GM23248 (cell line): ENCODE data around the gene TRAF3. TPM values are rescaled to one million over a fixed set of nuclear protein-coding genes. Genes with fewer than 3 reads are reported as not detected.

Experiments used
- DNase-seq: peaks from one replicate; pipeline ENCODE4 v3.0.0-alpha.2; 2015
- H2AFZ ChIP-seq: fragments of 200-600 bp; sonication (generic); 2 replicates; pipeline ENCODE4 v1.6.1; 2016; ENCODE audit warnings: antibody characterized with exemption
- H3F3A ChIP-seq: fragments of 200-600 bp; sonication (generic); 2 replicates; pipeline ENCODE4 v1.6.1; 2016; ENCODE audit warnings: mild to moderate bottlenecking, antibody characterized with exemption, mixed run types; ENCODE audit not compliant: insufficient read depth
- H3K27ac ChIP-seq: fragments of 200-600 bp; sonication (generic); 2 replicates; pipeline ENCODE4 v1.5.1; 2016; ENCODE audit warnings: mild to moderate bottlenecking
- H3K27me3 ChIP-seq: fragments of 200-600 bp; sonication (generic); replicated peaks from 2 replicates; pipeline ENCODE4 v1.6.1; 2016; ENCODE audit warnings: mild to moderate bottlenecking; ENCODE audit not compliant: insufficient read depth
- H3K36me3 ChIP-seq: fragments of 200-600 bp; sonication (generic); 2 replicates; pipeline ENCODE4 v1.6.1; 2016; ENCODE audit warnings: low read depth, mild to moderate bottlenecking
- H3K4me1 ChIP-seq: fragments of 200-600 bp; sonication (generic); 2 replicates; pipeline ENCODE4 v1.6.1; 2016; ENCODE audit warnings: mild to moderate bottlenecking; ENCODE audit not compliant: insufficient read depth
- H3K4me2 ChIP-seq: fragments of 200-600 bp; sonication (generic); one replicate; pipeline ENCODE4 v1.6.1; 2016; ENCODE audit warnings: mild to moderate bottlenecking; ENCODE audit not compliant: unreplicated experiment
- H3K4me3 ChIP-seq: fragments of 200-600 bp; sonication (generic); 2 replicates; pipeline ENCODE4 v1.5.1; 2016; ENCODE audit warnings: mild to moderate bottlenecking
- H3K79me2 ChIP-seq: fragments of 200-600 bp; sonication (generic); 2 replicates; pipeline ENCODE4 v1.6.1; 2016; ENCODE audit warnings: mild to moderate bottlenecking; ENCODE audit not compliant: insufficient read depth
- H3K9ac ChIP-seq: fragments of 200-600 bp; sonication (generic); 2 replicates; pipeline ENCODE4 v1.6.1; 2016; ENCODE audit warnings: mild to moderate bottlenecking
- H3K9me2 ChIP-seq: fragments of 200-600 bp; sonication (generic); 2 replicates; pipeline ENCODE4 v1.6.1; 2016; ENCODE audit warnings: mixed run types, mild to moderate bottlenecking, moderate library complexity; ENCODE audit not compliant: insufficient read depth
- H3K9me3 ChIP-seq: fragments of 200-600 bp; sonication (generic); one replicate; pipeline ENCODE4 v1.6.1; 2017; ENCODE audit warnings: low read depth
- H4K20me1 ChIP-seq: fragments of 200-600 bp; sonication (generic); 2 replicates; pipeline ENCODE4 v1.6.0; 2016; ENCODE audit not compliant: insufficient read depth
- EZH2 ChIP-seq: fragments of 200-600 bp; sonication (generic); IDR thresholded peaks from 2 replicates; pipeline ENCODE4 v1.6.1; 2018; ENCODE audit warnings: antibody characterized with exemption, mild to moderate bottlenecking; ENCODE audit not compliant: insufficient read depth, poor library complexity, severe bottlenecking
- EZH2phosphoT487 ChIP-seq: fragments of 200-600 bp; sonication (generic); IDR thresholded peaks from 2 replicates; pipeline ENCODE4 v1.6.1; 2018; ENCODE audit warnings: antibody characterized with exemption, moderate library complexity, mild to moderate bottlenecking, low read depth; ENCODE audit not compliant: insufficient read depth
- WGBS, 2 experiments: methylation state at CpG; one replicate each; pipeline ENCODE4 v1.1.6; 2015 to 2017; ENCODE audit warnings: low lambda C conversion rate in 2 of 2, low coverage in 1 of 2; ENCODE audit errors: missing lambda C conversion rate in 2 of 2; 5-methylcytosine and 5-hydroxymethylcytosine counted together
- in situ Hi-C: fragments of 300-500 bp; cut with MboI; formaldehyde crosslinking; loops from 2 replicates; pipeline ENCODE4 v1.15.0; 2020
- polyA plus RNA-seq: library from polyadenylated mRNA; unstranded; fragments of >200 nt; fragmentation: Nextera tagmentation; extraction: Ambion mirVana; gene quantifications from 2 replicates; pipeline ENCODE4 v1.2.1, GENCODE V29; 2016
- total RNA-seq: library from RNA; depleted of rRNA; stranded (reverse); fragments of >200 nt; shearing (Covaris generic); gene quantifications from 2 replicates; pipeline ENCODE4 v1.2.3, GENCODE V29; 2014

Gene TRAF3
- total and polyA plus RNA-seq, 2 experiments from 2014 or later: 7.9 to 17.9 TPM

GRCh38 chr14:102750376-102750775 lies 26.9 kb upstream of the TRAF3 start:
- TF ChIP-seq EZH2phosphoT487: no peak
- no peak for TF ChIP-seq EZH2
- DNase-seq: no peak
- no peaks in the 10 kb centered on the region for H3K9me3 ChIP-seq
- WGBS, 2 experiments: 92 to 95% methylated on average over 14 of the region's 14 CpGs
- in situ Hi-C loops: no loop called here
- H3K9me2 ChIP-seq: no peaks in the 10 kb centered on the region
- no peaks in the 10 kb centered on the region for H3K27me3 ChIP-seq
- no peak overlapping the region for H2AFZ ChIP-seq
- no peaks in the 10 kb centered on the region for H3K36me3 ChIP-seq
- H3K4me1 ChIP-seq: no peaks in the 10 kb centered on the region
- no peaks in the 10 kb centered on the region for H3K79me2 ChIP-seq
- H4K20me1 ChIP-seq: no peaks in the 10 kb centered on the region
- H3K27ac ChIP-seq: no peak overlapping the region
- no peak overlapping the region for H3K4me2 ChIP-seq
- H3K4me3 ChIP-seq: no peak overlapping the region
- no peaks in the 10 kb centered on the region for H3F3A ChIP-seq
- H3K9ac ChIP-seq: no peak overlapping the region

- H3K9me3 ChIP-seq: no peaks in the 10 kb centered on the region
- in situ Hi-C loops: no loop called here
- no peaks in the 10 kb centered on the region for H3K79me2 ChIP-seq
- no peaks in the 10 kb centered on the region for H4K20me1 ChIP-seq
- no peak overlapping the region for H3K27ac ChIP-seq
- no peak overlapping the region for H3K4me2 ChIP-seq
- H3K9ac ChIP-seq: no peak overlapping the region
- H3K4me3 ChIP-seq: no peak overlapping the region
- no peaks in the 10 kb centered on the region for H3K9me2 ChIP-seq
- no peaks in the 10 kb centered on the region for H3K27me3 ChIP-seq
- H3F3A ChIP-seq: no peaks in the 10 kb centered on the region
- 92 to 95% methylated on average over 16 of the region's 16 CpGs for WGBS, 2 experiments
- H3K36me3 ChIP-seq: no peaks in the 10 kb centered on the region
- H2AFZ ChIP-seq: no peak overlapping the region
- no peaks in the 10 kb centered on the region for H3K4me1 ChIP-seq
- no peak for DNase-seq
- TF ChIP-seq EZH2phosphoT487 (no peak), EZH2 (no peak)
Measured at GRCh38 chr14:102751088-102751487, 26.2 kb upstream of the TRAF3 start.

- Histone ChIP-seq H3K4me2 (no peak overlapping the region), H3K9me2 (no peaks in the 10 kb centered on the region), H3K9ac (no peak overlapping the region), H3F3A (no peaks in the 10 kb centered on the region), H3K9me3 (no peaks in the 10 kb centered on the region), H3K4me1 (no peaks in the 10 kb centered on the region), H3K27ac (no peak overlapping the region), H3K36me3 (no peaks in the 10 kb centered on the region), H3K79me2 (no peaks in the 10 kb centered on the region), H4K20me1 (no peaks in the 10 kb centered on the region), H3K27me3 (no peaks in the 10 kb centered on the region), H3K4me3 (no peak overlapping the region), H2AFZ (no peak overlapping the region)
- TF ChIP-seq EZH2phosphoT487: no peak
- no peak for TF ChIP-seq EZH2
- 87 to 88% methylated on average over 14 of the region's 14 CpGs for WGBS, 2 experiments
- no peak for DNase-seq
- in situ Hi-C loops: no loop called here
Measured at GRCh38 chr14:102752239-102752847, 24.9 kb upstream of the TRAF3 start.

- Histone ChIP-seq H3K9me3 (no peaks in the 10 kb centered on the region), H2AFZ (no peak overlapping the region), H3F3A (no peaks in the 10 kb centered on the region), H3K27me3 (no peaks in the 10 kb centered on the region), H3K4me3 (no peak overlapping the region), H3K9me2 (no peaks in the 10 kb centered on the region), H4K20me1 (no peaks in the 10 kb centered on the region), H3K79me2 (no peaks in the 10 kb centered on the region), H3K9ac (no peak overlapping the region), H3K4me1 (no peaks in the 10 kb centered on the region), H3K4me2 (no peak overlapping the region), H3K36me3 (no peaks in the 10 kb centered on the region), H3K27ac (no peak overlapping the region)
- in situ Hi-C loops: no loop called here
- TF ChIP-seq EZH2: no peak
- no peak for TF ChIP-seq EZH2phosphoT487
- WGBS, 2 experiments: 86% methylated on average over 15 to 17 of the region's 17 CpGs
- DNase-seq: no peak
Measured at GRCh38 chr14:102754370-102755262, 22.6 kb upstream of the TRAF3 start.
